Measurements from ENCODE around the gene H2BW1.
"Not testable (repeated sequence)": the region's sequence is repeated elsewhere in the genome, so short reads cannot be mapped to it uniquely, and the experiment has no call there.

The H2BW1 gene

GRCh38 chrX:104018126-104018525, 4.6 kb upstream of the H2BW1 start:
- CTCF ChIA-PET = no interaction called here
- TF ChIP-seq SP1 (IDR thresholded peaks at IDR 0.05) (no peak), FOXM1 (IDR thresholded peaks at IDR 0.05; ENCODE audit: borderline replicate concordance) (no peak), LEF1 (IDR thresholded peaks at IDR 0.05; ENCODE audit: borderline replicate concordance) (no peak), ARNT (IDR thresholded peaks at IDR 0.05) (no peak), ELF4 (IDR thresholded peaks at IDR 0.05) (no peak), HDGF (IDR thresholded peaks at IDR 0.05; ENCODE audit: borderline replicate concordance) (no peak), FOXK2 (IDR thresholded peaks at IDR 0.05) (no peak), SUZ12 (IDR thresholded peaks at IDR 0.05) (no peak), NFRKB (IDR thresholded peaks at IDR 0.05) (no peak), PKNOX1 (IDR thresholded peaks at IDR 0.05) (no peak), CTBP1 (IDR thresholded peaks at IDR 0.05; ENCODE audit: borderline replicate concordance) (no peak), ZNF384 (IDR thresholded peaks at IDR 0.05) (no peak), BHLHE40 (IDR thresholded peaks at IDR 0.05; ENCODE audit: borderline replicate concordance) (no peak), L3MBTL2 (conservative IDR thresholded peaks at IDR 0.05) (no peak), FOXA1 (IDR thresholded peaks at IDR 0.05) (no peak)
- POLR2A ChIA-PET = no interaction called here
- DNase-seq (ENCODE audit: extremely low spot score) = no peak

DNA sequence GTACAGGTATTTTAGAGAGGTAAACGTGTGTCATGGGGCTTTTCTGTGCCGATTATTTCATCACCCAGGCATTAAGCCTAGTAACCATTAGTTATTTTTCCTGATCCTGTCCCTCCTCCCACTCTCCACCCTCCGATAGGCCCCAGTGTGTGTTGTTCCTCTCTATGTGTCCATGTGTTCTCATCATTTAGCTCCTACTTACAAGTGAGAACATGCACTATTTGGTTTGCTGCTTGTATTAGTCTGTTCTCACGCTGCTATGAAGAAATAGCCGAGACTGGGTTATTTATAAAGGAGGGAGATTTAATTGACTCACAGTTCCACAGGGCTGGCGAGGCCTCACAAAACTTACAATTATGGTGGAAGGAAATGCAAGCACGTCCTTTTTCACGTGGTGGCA, 2.1 kb upstream of the H2BW1 start:
- DNase-seq (ENCODE audit: extremely low spot score); CTCF ChIA-PET; POLR2A ChIA-PET: not testable (repeated sequence)

DNA sequence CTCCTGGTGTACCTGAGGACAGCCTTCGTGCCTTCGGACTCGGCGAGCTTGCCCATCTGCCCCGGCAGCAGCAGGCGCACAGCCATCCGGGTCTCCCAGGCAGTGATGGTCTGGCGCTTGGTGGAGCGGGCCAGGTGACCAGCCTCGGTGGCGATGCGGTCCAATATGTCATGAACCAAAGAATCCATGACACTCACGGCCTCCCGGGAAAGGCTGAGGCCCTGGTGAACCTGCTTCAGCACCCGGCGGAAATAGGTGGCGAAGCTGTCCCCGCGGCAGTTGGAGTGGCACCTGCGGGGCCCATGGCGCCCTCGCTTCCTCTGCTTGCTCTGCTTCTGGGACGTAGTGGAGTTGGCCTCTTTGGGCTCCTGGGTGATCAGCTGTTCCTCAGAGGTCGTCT, 350 bp downstream of the H2BW1 start:
- DNase-seq (ENCODE audit: extremely low spot score) = no peak
- no peak for TF ChIP-seq ARNT (IDR thresholded peaks at IDR 0.05)
- TF ChIP-seq SUZ12 (IDR thresholded peaks at IDR 0.05) = no peak
- no peak for TF ChIP-seq PKNOX1 (IDR thresholded peaks at IDR 0.05)
- TF ChIP-seq HDGF (IDR thresholded peaks at IDR 0.05; ENCODE audit: borderline replicate concordance) = no peak
- no peak for TF ChIP-seq L3MBTL2 (conservative IDR thresholded peaks at IDR 0.05)
- no peak for TF ChIP-seq CTBP1 (IDR thresholded peaks at IDR 0.05; ENCODE audit: borderline replicate concordance)
- TF ChIP-seq TARDBP (IDR thresholded peaks at IDR 0.05) = no peak
- no peak for TF ChIP-seq BHLHE40 (IDR thresholded peaks at IDR 0.05; ENCODE audit: borderline replicate concordance)
- TF ChIP-seq FOXK2 (IDR thresholded peaks at IDR 0.05) = no peak
- TF ChIP-seq LEF1 (IDR thresholded peaks at IDR 0.05; ENCODE audit: borderline replicate concordance) = no peak
- no peak for TF ChIP-seq ELF4 (IDR thresholded peaks at IDR 0.05)
- TF ChIP-seq SP1 (IDR thresholded peaks at IDR 0.05) = no peak
- ChIA-PET POLR2A (no interaction called here), CTCF (no interaction called here)

- TF ChIP-seq L3MBTL2 (conservative IDR thresholded peaks at IDR 0.05) (no peak), ZNF384 (IDR thresholded peaks at IDR 0.05) (no peak), FOXK2 (IDR thresholded peaks at IDR 0.05) (no peak), HDGF (IDR thresholded peaks at IDR 0.05; ENCODE audit: borderline replicate concordance) (no peak), PKNOX1 (IDR thresholded peaks at IDR 0.05) (no peak), BHLHE40 (IDR thresholded peaks at IDR 0.05; ENCODE audit: borderline replicate concordance) (no peak), NFRKB (IDR thresholded peaks at IDR 0.05) (no peak), LEF1 (IDR thresholded peaks at IDR 0.05; ENCODE audit: borderline replicate concordance) (no peak), FOXM1 (IDR thresholded peaks at IDR 0.05; ENCODE audit: borderline replicate concordance) (no peak), ARNT (IDR thresholded peaks at IDR 0.05) (no peak), CTBP1 (IDR thresholded peaks at IDR 0.05; ENCODE audit: borderline replicate concordance) (no peak), SP1 (IDR thresholded peaks at IDR 0.05) (no peak), SUZ12 (IDR thresholded peaks at IDR 0.05) (no peak), ELF4 (IDR thresholded peaks at IDR 0.05) (no peak), FOXA1 (IDR thresholded peaks at IDR 0.05) (no peak), TARDBP (IDR thresholded peaks at IDR 0.05) (no peak)
- POLR2A ChIA-PET = no interaction called here
- CTCF ChIA-PET = no interaction called here
- DNase-seq (ENCODE audit: extremely low spot score) = no peak
Observed at GRCh38 chrX:104008831-104009230, 4.7 kb downstream of the H2BW1 start.

- no peak for DNase-seq (ENCODE audit: extremely low spot score)
- CTCF ChIA-PET = no interaction called here
- TF ChIP-seq L3MBTL2 (conservative IDR thresholded peaks at IDR 0.05) (no peak), CTBP1 (IDR thresholded peaks at IDR 0.05; ENCODE audit: borderline replicate concordance) (no peak), TARDBP (IDR thresholded peaks at IDR 0.05) (no peak), HDGF (IDR thresholded peaks at IDR 0.05; ENCODE audit: borderline replicate concordance) (no peak), PKNOX1 (IDR thresholded peaks at IDR 0.05) (no peak), ARNT (IDR thresholded peaks at IDR 0.05) (no peak), SUZ12 (IDR thresholded peaks at IDR 0.05) (no peak), BHLHE40 (IDR thresholded peaks at IDR 0.05; ENCODE audit: borderline replicate concordance) (no peak), FOXA1 (IDR thresholded peaks at IDR 0.05) (no peak), FOXM1 (IDR thresholded peaks at IDR 0.05; ENCODE audit: borderline replicate concordance) (no peak), SP1 (IDR thresholded peaks at IDR 0.05) (no peak), NFRKB (IDR thresholded peaks at IDR 0.05) (no peak), FOXK2 (IDR thresholded peaks at IDR 0.05) (no peak), ZNF384 (IDR thresholded peaks at IDR 0.05) (no peak), LEF1 (IDR thresholded peaks at IDR 0.05; ENCODE audit: borderline replicate concordance) (no peak), ELF4 (IDR thresholded peaks at IDR 0.05) (no peak)
- POLR2A ChIA-PET = no interaction called here
Observed at GRCh38 chrX:103999234-103999633, 14.3 kb downstream of the H2BW1 start.

DNA sequence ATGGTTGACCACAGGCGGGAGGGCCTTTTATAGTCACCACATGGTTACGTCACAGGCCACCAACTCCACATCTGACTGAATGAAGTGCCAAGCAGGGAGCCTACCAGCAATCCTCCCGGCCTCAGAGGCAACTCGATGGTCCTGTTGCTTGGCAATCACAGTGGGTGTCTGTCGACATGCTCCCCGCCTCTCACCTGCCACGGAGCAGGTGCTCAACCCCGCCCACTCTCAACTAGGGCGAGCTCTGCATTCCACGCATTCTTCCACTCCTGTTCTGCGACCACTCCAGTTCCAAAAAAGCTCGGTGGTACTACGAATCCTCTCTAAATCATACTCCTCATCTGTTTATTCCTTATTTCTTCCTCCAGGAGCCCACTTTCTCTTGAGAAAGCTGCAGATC, 30.0 kb downstream of the H2BW1 start:
- POLR2A ChIA-PET; DNase-seq (ENCODE audit: extremely low spot score): not testable (repeated sequence)

DNA sequence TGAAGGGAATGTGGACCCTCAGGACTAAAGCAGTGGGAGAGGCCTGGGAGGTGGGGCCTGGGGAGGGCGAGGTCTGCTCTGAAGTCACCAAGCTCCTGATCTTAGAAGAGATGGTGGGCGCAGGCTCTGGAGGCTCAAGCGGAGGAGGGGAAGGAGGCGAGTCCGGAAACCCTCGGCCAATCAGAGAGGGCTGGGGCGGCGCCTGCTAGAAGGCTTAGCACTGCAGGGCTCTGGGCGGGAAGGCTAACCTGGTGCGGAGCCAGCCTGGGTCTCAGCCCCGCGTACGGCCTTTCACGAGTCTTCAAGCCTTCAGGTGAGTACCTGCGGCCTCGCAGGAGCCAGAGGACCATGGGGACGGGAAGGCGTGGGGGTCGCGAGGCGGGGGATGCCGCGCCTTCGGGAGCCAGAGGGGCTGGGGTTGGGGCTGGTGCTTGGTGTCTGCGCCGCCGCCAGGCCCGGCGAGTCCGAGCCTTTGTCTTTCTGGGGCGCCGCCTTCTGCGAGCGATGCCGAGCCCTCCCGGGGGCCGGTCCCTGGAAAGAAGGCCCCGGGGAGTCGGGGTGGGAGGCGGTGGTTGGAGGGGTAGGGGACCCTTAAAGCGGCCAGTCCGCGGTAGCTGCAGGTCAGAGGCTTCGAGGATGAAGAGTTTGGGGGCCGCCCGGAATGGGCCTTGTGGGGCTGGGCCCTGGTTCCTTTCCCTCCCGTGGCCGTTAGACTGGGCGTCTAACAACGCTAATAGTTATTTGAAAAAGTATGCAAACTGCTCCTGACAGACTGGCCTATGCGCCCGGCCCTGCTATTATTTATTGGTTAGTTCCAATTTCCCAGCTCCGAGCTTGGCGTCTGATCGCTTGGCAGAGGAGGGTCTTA, 50.9 kb downstream of the H2BW1 start, which contains the start of gene TMSB15B:
Gene TMSB15B, plus strand, starts transcription at position 217 of the 868 bp plus-strand sequence.
- CTCF ChIA-PET; POLR2A ChIA-PET; DNase-seq (ENCODE audit: extremely low spot score): not testable (repeated sequence)

More for the DNA sequence above, 30.0 kb downstream of the H2BW1 start:
- CTCF ChIA-PET = not testable (repeated sequence)
